Lung (tissue), 12 donors: ENCODE data around the gene KDM3B. TPM values are rescaled to one million over a fixed set of nuclear protein-coding genes. Genes with fewer than 3 reads are reported as not detected.

Experiments used
- ATAC-seq: fragments of 200-7000 bp; cut with Tn5 transposase; one replicate; pipeline ENCODE4 v1.9.1; 2020; ENCODE audit warnings: moderate number of reproducible peaks; ENCODE audit not compliant: insufficient read depth, low FRiP score
- DNase-seq, 3 donors: peaks; one replicate each; pipeline ENCODE4 v3.0.0-alpha.2; 2013 to 2017
- H3K27ac ChIP-seq, 2 donors: one replicate each; pipeline ENCODE4 v1.5.1; 2013; ENCODE audit warnings: mild to moderate bottlenecking in 2 of 2, moderate library complexity in 2 of 2, control low read depth in 1 of 2, inconsistent platforms in 1 of 2, low read depth in 1 of 2, low read length in 1 of 2
- H3K27me3 ChIP-seq, 3 donors: one replicate each; pipeline ENCODE4 v1.5.1; 2013; ENCODE audit warnings: low read length in 2 of 3; ENCODE audit not compliant: control insufficient read depth in 3 of 3, insufficient read depth in 3 of 3
- H3K36me3 ChIP-seq, 4 donors: one replicate each; pipeline ENCODE4 v1.5.1; 2013; ENCODE audit warnings: low read length in 4 of 4, mild to moderate bottlenecking in 1 of 4, moderate library complexity in 1 of 4; ENCODE audit not compliant: control insufficient read depth in 4 of 4, insufficient read depth in 4 of 4
- H3K4me1 ChIP-seq, 5 donors: one replicate each; pipeline ENCODE4 v1.5.1; 2013; ENCODE audit warnings: low read length in 5 of 5, mild to moderate bottlenecking in 2 of 5, moderate library complexity in 1 of 5; ENCODE audit not compliant: control insufficient read depth in 5 of 5, insufficient read depth in 5 of 5
- H3K4me3 ChIP-seq: one replicate; pipeline ENCODE4 v1.5.1; 2013; ENCODE audit warnings: mild to moderate bottlenecking, control low read depth, moderate library complexity
- H3K9ac ChIP-seq, 2 donors: one replicate each; pipeline ENCODE4 v1.5.1; 2013; ENCODE audit warnings: low read length in 2 of 2, control low read depth in 1 of 2; ENCODE audit not compliant: insufficient read depth in 1 of 2
- H3K9me3 ChIP-seq, 4 donors: one replicate each; pipeline ENCODE4 v1.5.1; 2013; ENCODE audit warnings: low read length in 3 of 4, mild to moderate bottlenecking in 1 of 4, moderate library complexity in 1 of 4; ENCODE audit not compliant: control insufficient read depth in 4 of 4, insufficient read depth in 3 of 4
- WGBS, 2 donors: extraction: QIAGEN DNeasy Blood & Tissue Kit; methylation state at CpG; one replicate each; pipeline ENCODE4 v1.1.7; 2013; 5-methylcytosine and 5-hydroxymethylcytosine counted together
- polyA plus RNA-seq, 2 donors: library from polyadenylated mRNA; stranded (reverse); fragments of 200-250 nt; gene quantifications; one replicate each; pipeline ENCODE4 v1.2.1, GENCODE V29; 2013
- total RNA-seq, 2 donors: library from RNA; depleted of rRNA in 1 of 2; stranded (reverse); fragments of >200 nt in 1 of 2; gene quantifications; one replicate each; pipeline ENCODE4 v1.2.1, GENCODE V29; 2014 to 2021
- TF ChIP-seq, protein P1 (sequence below): IDR thresholded peaks from 2 replicates; pipeline ENCODE4 v1.5.1; 2012; ENCODE audit warnings: mild to moderate bottlenecking; ENCODE audit errors: control extremely low read depth, extremely low read depth
- donor health status: control.
- donor health status: control.
- donor health status: Bipolar disorder and iron deficiency.
- donor health status: healthy.
- donor health status: DM: yes; HTN: yes; CAD: no.

Gene KDM3B
- total and polyA plus RNA-seq, 4 donors = 17.7 to 92.7 (median 37.5) TPM

DNA sequence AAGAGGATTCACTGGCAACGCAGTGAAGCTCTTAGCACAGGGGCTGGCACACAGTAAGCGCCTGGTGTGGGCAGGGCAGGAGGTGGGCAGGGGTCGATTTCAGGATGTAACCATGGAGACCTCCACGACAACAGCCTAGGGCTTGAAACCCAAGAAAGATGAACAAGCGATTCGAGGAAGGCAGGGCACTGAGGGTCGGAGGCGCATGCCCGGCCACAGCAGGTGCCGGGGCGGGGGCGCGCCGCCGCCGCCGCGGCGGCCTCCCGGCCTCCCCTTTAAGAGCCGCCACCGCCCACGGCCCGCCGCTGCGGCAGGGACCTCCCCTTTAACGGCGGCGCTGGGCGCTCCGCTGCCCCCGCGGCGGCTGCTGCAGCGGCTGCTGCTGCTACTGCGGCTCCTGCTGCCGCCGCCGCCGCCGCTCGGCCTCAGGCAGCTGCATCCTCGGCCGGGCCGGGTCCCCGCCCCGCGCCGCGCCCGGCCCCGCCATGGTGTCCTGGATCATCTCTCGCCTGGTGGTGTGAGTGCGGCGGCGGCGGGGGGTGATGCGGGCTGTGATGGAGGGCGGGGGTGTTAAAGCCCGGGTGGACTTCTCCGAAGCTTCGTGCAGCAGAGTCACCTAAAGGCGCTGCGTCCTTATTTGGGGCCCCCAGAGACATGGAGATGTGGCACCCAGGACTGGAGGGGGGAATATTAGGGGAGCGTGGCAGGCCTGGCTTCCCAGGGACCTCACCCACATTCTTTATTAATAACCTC lies 86.4 kb downstream of the KDM3B start, which contains the start of gene REEP2:
Gene REEP2, plus strand, starts transcription at position 334 of the 753 bp plus-strand sequence. Its CDS starts 152 bp downstream, at position 486.
- Histone ChIP-seq H3K4me1 (peaks cover 0 to 17% (median 0%) of the 10 kb centered on the region in 5 donors), H3K36me3 (peaks cover 11 to 24% (median 13%) of the 10 kb centered on the region in 4 donors), H3K27ac (no peak within 1 kb of the TSS), H3K9ac (peak within 1 kb of the TSS in 1 of 2 donors; percentile 23), H3K4me3 (peak within 1 kb of the TSS; percentile 20), H3K9me3 (no peaks in the 10 kb centered on the region), H3K27me3 (no peaks in the 10 kb centered on the region)
- TF ChIP-seq, protein P1, sequence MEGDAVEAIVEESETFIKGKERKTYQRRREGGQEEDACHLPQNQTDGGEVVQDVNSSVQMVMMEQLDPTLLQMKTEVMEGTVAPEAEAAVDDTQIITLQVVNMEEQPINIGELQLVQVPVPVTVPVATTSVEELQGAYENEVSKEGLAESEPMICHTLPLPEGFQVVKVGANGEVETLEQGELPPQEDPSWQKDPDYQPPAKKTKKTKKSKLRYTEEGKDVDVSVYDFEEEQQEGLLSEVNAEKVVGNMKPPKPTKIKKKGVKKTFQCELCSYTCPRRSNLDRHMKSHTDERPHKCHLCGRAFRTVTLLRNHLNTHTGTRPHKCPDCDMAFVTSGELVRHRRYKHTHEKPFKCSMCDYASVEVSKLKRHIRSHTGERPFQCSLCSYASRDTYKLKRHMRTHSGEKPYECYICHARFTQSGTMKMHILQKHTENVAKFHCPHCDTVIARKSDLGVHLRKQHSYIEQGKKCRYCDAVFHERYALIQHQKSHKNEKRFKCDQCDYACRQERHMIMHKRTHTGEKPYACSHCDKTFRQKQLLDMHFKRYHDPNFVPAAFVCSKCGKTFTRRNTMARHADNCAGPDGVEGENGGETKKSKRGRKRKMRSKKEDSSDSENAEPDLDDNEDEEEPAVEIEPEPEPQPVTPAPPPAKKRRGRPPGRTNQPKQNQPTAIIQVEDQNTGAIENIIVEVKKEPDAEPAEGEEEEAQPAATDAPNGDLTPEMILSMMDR = no peak
- DNase-seq = peak; percentile 53 to 64 (median 63)
- ATAC-seq = peak; percentile 64
- 1 to 3% methylated on average over 31 to 65 of the region's 65 CpGs for WGBS, 2 donors

DNA sequence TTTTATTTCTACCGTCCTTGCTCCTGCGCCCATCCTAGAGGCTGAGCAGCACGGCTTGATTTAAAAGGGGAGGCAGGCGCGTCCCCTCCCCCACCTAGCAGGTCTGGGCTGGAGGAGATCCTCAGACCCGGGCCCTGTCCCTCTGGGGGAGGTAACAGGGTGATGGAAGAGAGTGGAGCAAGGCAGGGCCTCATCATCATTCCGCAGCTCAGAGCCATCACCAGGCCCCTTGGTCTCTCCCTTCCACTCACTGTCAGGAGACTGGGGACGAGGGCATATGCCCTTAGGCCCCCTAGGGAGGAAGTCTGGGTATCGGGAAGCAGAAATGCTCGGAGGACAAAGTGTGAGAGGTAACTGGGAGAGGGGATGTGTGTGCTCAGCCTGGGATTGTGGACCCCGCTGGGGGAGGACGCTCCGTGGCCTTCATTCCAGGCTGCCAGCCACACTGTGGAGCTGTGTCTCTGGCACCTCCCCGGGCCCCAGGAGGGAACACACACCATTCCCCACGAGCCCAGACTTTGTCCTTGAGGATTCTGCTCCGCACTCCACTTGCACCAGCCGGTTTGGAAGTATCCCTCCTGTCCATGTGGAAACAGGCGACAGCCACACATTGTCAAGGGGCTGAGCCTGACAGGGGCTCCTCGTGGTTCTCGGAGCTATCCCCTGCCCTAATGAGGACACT lies 87.1 kb downstream of the KDM3B start:
- peaks cover 9 to 19% (median 11%) of the 10 kb centered on the region in 4 donors for H3K36me3 ChIP-seq
- no peaks in the 10 kb centered on the region for H3K9me3 ChIP-seq
- H3K27me3 ChIP-seq = no peaks in the 10 kb centered on the region
- TF ChIP-seq, protein P1 = no peak
- H3K9ac ChIP-seq = no peak overlapping the region
- DNase-seq (peak in 2 of 3 donors; percentile 15 to 17), ATAC-seq (no peak)
- no peak overlapping the region for H3K4me3 ChIP-seq
- H3K4me1 ChIP-seq = peaks cover 0 to 17% (median 0%) of the 10 kb centered on the region in 5 donors
- H3K27ac ChIP-seq = no peak overlapping the region
- 47 to 52% methylated on average over 20 of the region's 20 CpGs for WGBS, 2 donors

DNA sequence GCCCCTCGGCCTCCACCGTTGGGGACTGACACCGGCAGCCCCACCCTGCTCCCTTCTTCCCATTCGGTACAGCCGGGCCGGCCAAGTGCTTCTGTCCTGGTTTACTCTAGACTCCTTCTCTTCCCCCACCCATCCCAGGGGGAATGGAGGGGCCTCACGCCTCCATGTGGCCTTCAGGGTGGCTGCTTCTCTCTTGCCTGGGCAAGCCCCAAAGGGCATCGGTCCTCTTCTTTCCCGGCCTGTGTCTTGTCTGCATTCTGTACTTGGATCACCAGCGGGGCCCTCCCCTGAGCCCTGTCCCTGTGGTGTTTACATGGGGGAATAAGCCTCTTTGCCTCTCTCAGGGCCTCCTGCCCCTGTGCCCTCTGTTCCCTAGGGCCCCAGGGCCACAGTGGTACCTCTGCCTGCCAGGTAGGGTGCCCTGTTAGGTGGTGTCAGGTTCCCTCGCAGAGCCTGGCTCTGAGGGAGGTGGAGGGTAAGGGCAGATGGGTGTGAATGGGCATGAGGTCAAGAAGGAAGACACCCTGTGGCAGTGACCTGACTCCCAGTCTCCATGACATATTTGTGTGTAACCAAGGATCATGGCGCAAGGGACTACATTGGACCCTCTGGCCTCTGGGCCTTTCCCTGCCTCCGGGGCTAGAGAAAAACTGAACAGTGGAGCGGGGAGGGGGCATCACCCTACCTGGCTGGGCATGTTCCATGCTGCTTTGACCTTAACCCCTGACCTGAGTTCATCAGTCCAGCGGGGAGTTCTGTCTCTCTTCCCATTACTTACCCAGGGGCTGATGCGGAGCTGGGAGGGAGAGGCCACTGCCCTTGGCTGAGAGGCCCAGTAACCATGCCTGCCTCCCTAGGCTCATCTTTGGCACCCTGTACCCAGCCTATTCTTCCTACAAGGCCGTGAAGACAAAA lies 87.9 kb downstream of the KDM3B start:
- ATAC-seq = no peak
- H3K9ac ChIP-seq = no peak overlapping the region
- no peaks in the 10 kb centered on the region for H3K9me3 ChIP-seq
- no peak overlapping the region for H3K27ac ChIP-seq
- WGBS, 2 donors = 86 to 87% methylated on average over 17 of the region's 17 CpGs
- H3K36me3 ChIP-seq = peaks cover 4 to 11% (median 7%) of the 10 kb centered on the region in 4 donors
- no peaks in the 10 kb centered on the region for H3K27me3 ChIP-seq
- TF ChIP-seq, protein P1 = no peak
- H3K4me1 ChIP-seq = peaks cover 0 to 17% (median 0%) of the 10 kb centered on the region in 5 donors
- H3K4me3 ChIP-seq = no peak overlapping the region
- DNase-seq = no peak
